Measurements from ENCODE around the gene ARHGAP10. TPM values are rescaled to one million over a fixed set of nuclear protein-coding genes. Genes with fewer than 3 reads are reported as not detected.

The ARHGAP10 gene
- total and polyA plus RNA-seq, 10 of the 15 experiments (the other 5 are each of a cell fraction or from before 2014, with no cell fraction given): 1.3 to 25.8 (median 17.2) TPM

DNA sequence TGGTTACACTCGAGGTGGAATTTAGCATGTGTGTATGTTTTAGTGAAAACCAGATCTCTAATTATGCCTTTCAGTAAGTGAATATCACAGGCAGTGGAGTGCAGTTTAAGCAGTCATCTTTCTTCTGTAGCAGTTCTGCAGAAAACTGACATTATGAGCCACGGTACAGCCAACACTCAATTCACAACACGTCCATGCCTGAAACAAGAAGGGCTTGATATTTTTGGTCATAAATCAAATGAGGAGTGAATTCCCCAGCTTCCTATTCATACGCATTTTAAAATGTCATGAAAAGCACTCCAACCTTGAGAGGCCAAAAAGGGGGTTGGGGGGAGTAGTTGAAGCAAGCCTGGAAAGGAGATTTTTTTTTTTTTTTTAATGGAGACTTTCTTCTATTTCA is 316.7 kb downstream of the ARHGAP10 start:
- ChIA-PET SMC1A (ENCODE audit: uncharacterized antibody, unreplicated experiment) (no interaction called here), RAD21 (ENCODE audit: unreplicated experiment) (no interaction called here), POLR2A (no interaction called here), CTCF (no interaction called here)
- H3K4me1 ChIP-seq (ENCODE audit: control insufficient read depth, insufficient read depth, low read length): peaks cover 7% of the 10 kb centered on the region
- in situ Hi-C loops (cut with MboI) (no loop called here), intact Hi-C loops (cut with micrococcal nuclease; ENCODE audit: unreplicated experiment) (no loop called here)
- H3K9ac ChIP-seq (ENCODE audit: control insufficient read depth, insufficient read depth, low read length): no peak overlapping the region
- TF ChIP-seq NR2C1 (IDR thresholded peaks at IDR 0.05): no peak
- no peak for TF ChIP-seq CHD4 (IDR thresholded peaks at IDR 0.05)
- TF ChIP-seq ZNF384 (IDR thresholded peaks at IDR 0.05; ENCODE audit: borderline replicate concordance, low read depth, low read length): no peak
- TF ChIP-seq BCL11A (IDR thresholded peaks at IDR 0.05; ENCODE audit: low read depth, low read length): no peak
- no peak for TF ChIP-seq BRCA1 (IDR thresholded peaks at IDR 0.05; ENCODE audit: low read depth, low read length)
- TF ChIP-seq, protein P1, sequence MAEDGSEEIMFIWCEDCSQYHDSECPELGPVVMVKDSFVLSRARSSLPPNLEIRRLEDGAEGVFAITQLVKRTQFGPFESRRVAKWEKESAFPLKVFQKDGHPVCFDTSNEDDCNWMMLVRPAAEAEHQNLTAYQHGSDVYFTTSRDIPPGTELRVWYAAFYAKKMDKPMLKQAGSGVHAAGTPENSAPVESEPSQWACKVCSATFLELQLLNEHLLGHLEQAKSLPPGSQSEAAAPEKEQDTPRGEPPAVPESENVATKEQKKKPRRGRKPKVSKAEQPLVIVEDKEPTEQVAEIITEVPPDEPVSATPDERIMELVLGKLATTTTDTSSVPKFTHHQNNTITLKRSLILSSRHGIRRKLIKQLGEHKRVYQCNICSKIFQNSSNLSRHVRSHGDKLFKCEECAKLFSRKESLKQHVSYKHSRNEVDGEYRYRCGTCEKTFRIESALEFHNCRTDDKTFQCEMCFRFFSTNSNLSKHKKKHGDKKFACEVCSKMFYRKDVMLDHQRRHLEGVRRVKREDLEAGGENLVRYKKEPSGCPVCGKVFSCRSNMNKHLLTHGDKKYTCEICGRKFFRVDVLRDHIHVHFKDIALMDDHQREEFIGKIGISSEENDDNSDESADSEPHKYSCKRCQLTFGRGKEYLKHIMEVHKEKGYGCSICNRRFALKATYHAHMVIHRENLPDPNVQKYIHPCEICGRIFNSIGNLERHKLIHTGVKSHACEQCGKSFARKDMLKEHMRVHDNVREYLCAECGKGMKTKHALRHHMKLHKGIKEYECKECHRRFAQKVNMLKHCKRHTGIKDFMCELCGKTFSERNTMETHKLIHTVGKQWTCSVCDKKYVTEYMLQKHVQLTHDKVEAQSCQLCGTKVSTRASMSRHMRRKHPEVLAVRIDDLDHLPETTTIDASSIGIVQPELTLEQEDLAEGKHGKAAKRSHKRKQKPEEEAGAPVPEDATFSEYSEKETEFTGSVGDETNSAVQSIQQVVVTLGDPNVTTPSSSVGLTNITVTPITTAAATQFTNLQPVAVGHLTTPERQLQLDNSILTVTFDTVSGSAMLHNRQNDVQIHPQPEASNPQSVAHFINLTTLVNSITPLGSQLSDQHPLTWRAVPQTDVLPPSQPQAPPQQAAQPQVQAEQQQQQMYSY (CRISPR knock-in tag; IDR thresholded peaks at IDR 0.05): no peak
- no peaks in the 10 kb centered on the region for H3K27me3 ChIP-seq (replicated peaks in 1 of 2; ENCODE audit: control insufficient read depth in 2 of 2, insufficient read depth in 2 of 2, low read length in 1 of 2)
- BruUV-seq (replicated peaks): no TSS peak
- H3K36me3 ChIP-seq (ENCODE audit: control insufficient read depth in 2 of 2, insufficient read depth in 2 of 2, low read length in 1 of 2): peaks cover 0 to 7% of the 10 kb centered on the region in 2 experiments; a peak in 2 of 4 replicates
- no peak for ATAC-seq
- no peak overlapping the region for H3K27ac ChIP-seq (ENCODE audit: control insufficient read depth, insufficient read depth)
- FAIRE-seq: no peak
- H3K9me3 ChIP-seq (replicated peaks; ENCODE audit: control insufficient read depth, insufficient read depth, low read length): no peaks in the 10 kb centered on the region
- no peak overlapping the region for H3K4me3 ChIP-seq
- DNase-seq (ENCODE audit: low read depth, low spot score): no peak
- no peaks in the 10 kb centered on the region for H3K79me2 ChIP-seq (ENCODE audit: control insufficient read depth, insufficient read depth, low read length)
- H4K20me1 ChIP-seq (ENCODE audit: control insufficient read depth, insufficient read depth): 0 out of 2 replicates have a peak, but pooled peaks cover 2% of the 10 kb centered on the region
- no peak overlapping the region for H2AFZ ChIP-seq (ENCODE audit: control insufficient read depth, low read depth, low read length)
- WGBS (ENCODE audit: insufficient coverage, insufficient replicate concordance, low lambda C conversion rate, missing lambda C conversion rate): 36% methylated on average over 4 of the region's 4 CpGs
- no peak overlapping the region for H3K4me2 ChIP-seq (ENCODE audit: control insufficient read depth, insufficient read depth)

Measured in GM12878 (cell line).